HG02642 (cell line): ENCODE measurements around the gene CKLF.

ENCODE experiments used
- ATAC-seq: cut with Tn5 transposase; IDR thresholded peaks from one replicate; pipeline ENCODE4 v1.9.1; 2021; ENCODE audit warnings: mild to moderate bottlenecking; ENCODE audit not compliant: unreplicated experiment, poor library complexity

CKLF gene

GRCh38 chr16:66516808-66517585 lies 35.4 kb upstream of the CKLF start:
- peak; percentile 96 for ATAC-seq

- ATAC-seq = no peak
Measured at GRCh38 chr16:66517586-66518263, 34.7 kb upstream of the CKLF start.

DNA sequence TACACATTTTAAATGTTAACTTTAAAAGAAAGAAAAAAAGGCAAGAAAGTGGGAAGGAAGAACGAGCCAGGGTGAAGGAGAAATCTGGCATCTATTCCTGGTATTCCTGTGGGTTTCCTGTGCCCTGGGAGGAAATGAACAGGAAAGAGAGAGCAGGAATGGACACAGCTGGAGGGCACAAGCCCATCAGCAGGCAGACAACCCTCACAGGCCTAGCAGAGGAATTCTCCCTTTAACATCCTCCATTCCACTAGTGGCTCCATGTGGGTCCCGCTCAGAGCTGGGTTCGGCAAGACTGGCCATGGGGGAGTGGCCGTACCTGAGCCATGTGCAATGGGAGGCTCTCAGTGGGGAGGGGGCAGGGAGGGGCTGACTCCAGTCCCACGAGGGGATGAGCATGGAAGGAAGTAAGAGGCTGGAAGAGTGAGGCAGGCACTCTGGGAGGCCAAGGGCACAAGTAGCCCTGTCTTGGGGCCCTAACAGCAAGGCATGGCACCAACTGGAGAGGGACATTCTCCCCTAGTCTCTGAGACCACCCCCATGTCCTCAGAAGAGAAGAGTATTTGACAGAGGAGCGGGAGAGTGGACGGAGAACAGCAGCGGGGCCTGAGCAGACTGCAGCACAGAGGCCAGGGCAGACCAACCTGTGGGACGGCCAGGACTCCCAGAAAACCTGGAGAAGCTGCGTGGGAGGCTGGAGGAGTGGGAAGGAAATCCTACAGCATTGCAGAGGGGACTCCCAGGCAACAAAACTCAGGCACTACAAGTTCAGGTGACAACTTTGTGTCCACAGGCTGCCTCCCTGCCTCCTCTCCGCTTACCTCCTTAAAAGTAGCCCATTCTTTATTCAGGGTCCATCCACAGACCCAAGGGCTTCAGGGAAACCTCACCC lies 32.6 kb upstream of the CKLF start:
- no peak for ATAC-seq

GRCh38 chr16:66520406-66521170 lies 31.8 kb upstream of the CKLF start:
- no peak for ATAC-seq

DNA sequence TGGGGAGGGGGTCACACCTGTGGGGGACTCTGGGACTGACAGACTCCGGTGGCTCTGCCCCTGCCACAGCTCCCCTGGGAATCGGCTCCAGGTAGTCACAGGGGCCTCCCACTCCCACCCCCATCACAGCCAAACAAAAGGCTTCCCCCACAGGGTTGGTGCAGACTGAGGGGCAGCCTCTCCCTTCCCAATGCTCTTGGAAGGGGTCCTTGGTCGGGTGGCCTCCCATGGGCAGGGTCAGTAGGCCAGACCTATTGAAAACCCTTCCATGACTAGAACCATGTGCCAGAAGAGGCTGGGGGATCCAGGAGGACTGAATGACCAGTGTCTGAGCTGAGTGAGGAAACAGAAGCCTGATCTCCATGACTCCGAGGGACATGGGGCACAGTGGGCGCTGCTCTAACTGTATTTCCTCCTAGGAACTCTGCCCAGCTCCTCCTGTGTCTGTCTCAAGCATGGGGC lies 31.1 kb upstream of the CKLF start:
- ATAC-seq = no peak

GRCh38 chr16:66521951-66522771 lies 30.2 kb upstream of the CKLF start:
- ATAC-seq = peak; percentile 63

- no peak for ATAC-seq
Measured at GRCh38 chr16:66522816-66523590, 29.4 kb upstream of the CKLF start.

GRCh38 chr16:66523861-66524354 lies 28.5 kb upstream of the CKLF start:
- ATAC-seq = peak; percentile 40

DNA sequence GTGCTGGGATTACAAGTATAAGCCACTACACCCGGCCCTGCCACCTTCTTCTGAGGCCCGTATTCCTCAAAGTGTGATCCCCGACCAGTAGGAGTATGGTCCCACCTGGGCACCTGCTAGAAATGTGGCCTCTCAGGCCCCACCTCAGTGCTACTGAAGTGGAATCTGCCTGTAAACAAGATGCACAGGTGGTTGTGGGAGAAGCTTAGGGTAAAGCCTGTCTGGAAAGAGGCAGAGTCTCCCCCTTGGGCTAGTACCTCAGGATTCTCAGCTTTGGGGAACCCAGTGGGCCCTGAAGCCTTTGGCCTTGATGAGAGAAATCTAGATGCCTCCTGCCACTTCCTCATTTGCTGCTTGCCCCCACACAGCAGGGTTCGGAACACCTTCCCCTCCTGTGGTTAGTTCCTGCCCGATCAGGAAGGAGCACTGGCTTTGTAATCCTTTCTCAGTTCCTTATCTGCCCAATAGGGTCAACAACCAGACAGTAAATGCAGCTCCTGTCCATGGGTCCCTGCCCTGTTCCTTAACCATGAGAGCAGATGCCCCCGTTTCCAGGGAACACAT lies 27.7 kb upstream of the CKLF start:
- peak; percentile 56 for ATAC-seq

DNA sequence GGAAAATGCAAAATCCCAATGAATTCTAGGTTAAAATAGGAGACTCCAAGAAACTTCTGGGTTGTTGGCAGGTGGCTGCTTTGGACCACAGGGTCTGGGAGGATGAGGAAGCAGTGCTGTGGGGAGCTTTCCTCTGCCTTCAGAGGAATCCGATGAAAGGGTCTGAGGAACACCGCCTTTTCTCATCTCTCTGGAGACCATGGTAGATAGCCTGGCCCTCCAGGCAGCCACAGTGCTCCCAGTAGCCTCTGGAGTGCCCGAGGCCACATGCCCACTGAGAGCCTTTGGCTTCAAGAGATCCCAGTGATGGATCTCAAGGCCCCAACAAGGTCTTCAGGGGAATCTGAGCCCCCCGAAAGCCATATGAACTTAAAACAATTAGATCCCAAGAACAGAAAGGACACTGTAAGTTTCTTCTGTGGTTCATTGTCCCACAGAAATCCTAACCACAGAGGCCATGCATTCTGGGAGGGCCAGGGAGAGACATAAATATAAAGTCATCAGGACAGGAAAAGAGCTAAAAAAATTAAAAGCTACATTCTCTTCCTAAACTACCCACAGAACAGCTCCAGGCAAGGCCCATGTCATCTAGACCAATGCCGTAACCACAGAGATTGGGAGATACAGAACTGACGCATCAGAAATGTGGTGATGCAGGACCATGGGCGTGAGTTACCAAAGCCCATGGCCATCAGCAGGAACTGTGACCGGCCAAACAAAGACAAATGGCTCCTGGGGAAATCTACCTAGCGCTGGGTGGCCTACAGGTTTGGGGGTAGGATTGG lies 26.8 kb upstream of the CKLF start:
- no peak for ATAC-seq

DNA sequence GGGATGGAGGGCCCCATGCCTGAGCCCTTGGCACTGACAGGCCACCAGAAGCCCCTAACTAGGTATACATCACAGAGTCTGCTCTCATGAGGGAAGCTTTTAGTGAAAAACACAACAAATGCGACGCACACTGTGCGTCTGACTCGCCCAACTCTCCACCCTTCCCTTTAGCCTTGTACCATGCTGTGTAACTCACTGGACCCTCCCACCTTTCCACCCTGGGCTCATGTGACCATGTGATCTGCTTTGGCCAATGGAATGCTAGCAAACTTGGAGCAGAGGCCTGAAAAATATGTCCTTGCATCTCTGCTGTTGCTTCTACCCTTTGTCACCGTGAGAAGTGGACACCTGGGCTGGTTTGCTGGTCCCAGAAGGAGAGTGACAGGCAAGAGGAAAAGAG lies 24.1 kb upstream of the CKLF start:
- no peak for ATAC-seq

DNA sequence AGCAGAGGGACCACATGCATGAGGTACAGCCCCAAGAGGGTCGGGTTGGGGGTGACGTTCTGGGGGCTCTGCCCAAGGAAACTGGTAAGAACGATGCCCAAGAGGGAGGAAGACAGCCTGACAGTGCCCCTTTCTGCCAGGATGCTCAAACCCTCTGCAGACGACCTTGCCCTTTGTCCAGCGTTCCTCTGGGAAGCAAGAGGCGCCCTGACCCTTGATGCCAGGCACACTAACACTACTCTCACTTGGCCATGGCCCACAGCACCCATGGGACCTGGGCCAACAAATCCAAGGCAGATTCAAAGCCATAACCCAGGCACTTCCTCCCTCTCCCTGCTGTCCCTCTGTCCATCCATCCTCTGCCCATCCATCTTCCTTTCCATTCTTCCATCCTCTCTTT lies 22.9 kb upstream of the CKLF start:
- ATAC-seq = no peak

GRCh38 chr16:66534376-66534799 lies 18.0 kb upstream of the CKLF start:
- no peak for ATAC-seq

DNA sequence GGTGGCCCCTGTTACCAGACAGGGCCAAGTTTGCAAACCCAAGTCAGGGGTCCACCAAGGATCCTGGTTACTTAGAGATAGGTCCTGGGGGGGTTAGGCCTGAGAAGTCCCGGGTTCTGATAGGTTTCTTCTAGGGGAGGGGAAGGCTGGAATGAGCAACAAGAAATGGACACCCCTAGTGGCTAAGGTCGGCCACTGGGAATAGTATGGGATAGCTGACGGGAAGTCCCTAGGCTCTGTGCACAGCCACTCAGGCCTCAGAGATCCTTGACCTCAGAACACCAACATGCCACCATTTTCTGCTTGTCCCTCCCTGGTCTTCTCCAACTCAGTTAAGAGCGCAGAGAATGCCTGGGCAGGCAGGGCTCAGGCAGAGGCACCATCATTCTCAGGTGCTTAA lies 15.9 kb upstream of the CKLF start:
- ATAC-seq = no peak

- no peak for ATAC-seq
Measured at GRCh38 chr16:66537236-66537635, 15.1 kb upstream of the CKLF start.

- ATAC-seq = no peak
Measured at GRCh38 chr16:66538910-66539309, 13.5 kb upstream of the CKLF start.
